Fibroblast of lung (primary cell): ENCODE measurements around the gene AKAP6. TPM values are rescaled to one million over a fixed set of nuclear protein-coding genes. Genes with fewer than 3 reads are reported as not detected.

Experiments used
- DNase-seq, 2 donors: peaks; one replicate each; pipeline versions ENCODE4 v3.0.0 to v3.0.0-alpha.2; 2010; ENCODE audit warnings: low read depth in 2 of 2
- H2AFZ ChIP-seq: 2 replicates; pipeline ENCODE4 v1.5.1; 2012; ENCODE audit warnings: low read length, control low read depth, inconsistent platforms
- H3K27ac ChIP-seq: 2 replicates; pipeline ENCODE4 v1.5.1; 2011; ENCODE audit warnings: low read length, control low read depth; ENCODE audit not compliant: insufficient read depth
- H3K27me3 ChIP-seq: 2 replicates; pipeline ENCODE4 v1.5.1; 2011; ENCODE audit warnings: mild to moderate bottlenecking, low read length; ENCODE audit not compliant: control insufficient read depth, insufficient read depth
- H3K36me3 ChIP-seq: 2 replicates; pipeline ENCODE4 v1.5.1; 2011; ENCODE audit warnings: low read length; ENCODE audit not compliant: control insufficient read depth, insufficient read depth
- H3K4me1 ChIP-seq: 2 replicates; pipeline ENCODE4 v1.5.1; 2011; ENCODE audit warnings: low read length; ENCODE audit not compliant: control insufficient read depth, insufficient read depth; ENCODE audit errors: extremely low read depth
- H3K4me2 ChIP-seq: 2 replicates; pipeline ENCODE4 v1.5.1; 2011; ENCODE audit warnings: low read length, control low read depth; ENCODE audit not compliant: insufficient read depth; ENCODE audit errors: extremely low read depth
- H3K4me3 ChIP-seq, 4 experiments: fragments of 200-600 bp in 1 of 4; sonication (generic) in 1 of 4; replicated peaks in 1 of 4; 2 replicates each; pipeline ENCODE4 v1.5.1; 2011 to 2016; ENCODE audit warnings: low read length in 4 of 4, low read depth in 3 of 4, mild to moderate bottlenecking in 3 of 4, control low read depth in 2 of 4, inconsistent platforms in 1 of 4, mixed read lengths in 1 of 4; ENCODE audit not compliant: insufficient read depth in 1 of 4; ENCODE audit errors: control extremely low read depth in 1 of 4
- H3K79me2 ChIP-seq: 2 replicates; pipeline ENCODE4 v1.5.1; 2012; ENCODE audit warnings: mild to moderate bottlenecking, low read length, inconsistent platforms; ENCODE audit not compliant: control insufficient read depth, insufficient read depth
- H3K9ac ChIP-seq: 2 replicates; pipeline ENCODE4 v1.5.1; 2011; ENCODE audit warnings: mild to moderate bottlenecking, low read length, control low read depth; ENCODE audit not compliant: insufficient read depth
- H3K9me3 ChIP-seq: 2 replicates; pipeline ENCODE4 v1.5.1; 2012; ENCODE audit warnings: low read depth, low read length; ENCODE audit not compliant: control insufficient read depth, insufficient read depth
- H4K20me1 ChIP-seq: 2 replicates; pipeline ENCODE4 v1.5.1; 2011; ENCODE audit warnings: low read length; ENCODE audit not compliant: control insufficient read depth, insufficient read depth; ENCODE audit errors: extremely low read depth
- CTCF ChIP-seq, 2 donors: IDR thresholded peaks in 1 of 2; conservative IDR thresholded peaks in 1 of 2; 1 replicate in 1 of 2; 2 replicates in 1 of 2; pipeline ENCODE4 v1.5.1; 2011 to 2012; ENCODE audit warnings: low read length in 2 of 2, control low read depth in 1 of 2, inconsistent platforms in 1 of 2, low read depth in 1 of 2, mild to moderate bottlenecking in 1 of 2
- EZH2 ChIP-seq: IDR thresholded peaks from 2 replicates; pipeline ENCODE4 v1.5.1; 2012; ENCODE audit warnings: low read length, control low read depth, mild to moderate bottlenecking; ENCODE audit errors: missing control alignments
- polyA plus RNA-seq, 2 donors: library from polyadenylated mRNA; depleted of rRNA in 1 of 2; stranded (reverse) in 1 of 2; unstranded in 1 of 2; fragments of >200 nt; gene quantifications; 2 replicates each; pipeline ENCODE4 v1.2.1, GENCODE V29; 2011 to 2012; ENCODE audit warnings: missing spikeins in 1 of 2
- total RNA-seq: library from RNA; depleted of rRNA; stranded (reverse); fragments of >200 nt; gene quantifications from 2 replicates; pipeline ENCODE4 v1.2.1, GENCODE V29; 2014

Gene AKAP6
- total and polyA plus RNA-seq, 2 donors (not counting 1 experiment from before 2014, with no cell fraction given) = 3.3 to 10.9 TPM

DNA sequence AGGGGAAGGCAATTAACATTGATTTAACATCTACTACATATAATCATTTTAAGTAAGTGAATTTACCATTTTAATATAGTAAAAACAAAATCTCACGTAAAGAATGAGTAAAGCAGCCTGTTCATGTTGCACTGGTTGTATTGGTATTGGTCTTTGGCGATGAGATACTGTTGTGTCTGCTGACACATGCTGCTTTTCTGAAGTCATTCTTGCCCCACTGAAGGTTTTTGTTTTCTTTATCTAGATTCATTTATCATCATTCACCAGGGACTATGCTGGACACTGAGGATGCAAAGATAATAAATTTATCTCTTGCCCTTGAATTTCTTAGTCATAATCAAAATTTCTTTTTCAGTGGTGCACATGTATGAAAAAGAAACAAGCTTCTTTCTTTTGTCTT, 363.3 kb downstream of the AKAP6 start:
- Histone ChIP-seq H3K27me3 (no peaks in the 10 kb centered on the region), H3K4me3 (no peak overlapping the region), H2AFZ (no peak overlapping the region), H4K20me1 (no peaks in the 10 kb centered on the region), H3K27ac (no peak overlapping the region), H3K36me3 (no peaks in the 10 kb centered on the region), H3K4me2 (no peak overlapping the region), H3K4me1 (no peaks in the 10 kb centered on the region), H3K9me3 (no peaks in the 10 kb centered on the region), H3K79me2 (no peaks in the 10 kb centered on the region), H3K9ac (no peak overlapping the region)
- no peak for TF ChIP-seq EZH2
- TF ChIP-seq CTCF (conservative IDR thresholded peaks at IDR 0.05 in 1 of 2, IDR thresholded peaks at IDR 0.05 in 1 of 2; ENCODE audit: low read depth in 1 of 2, low read length in 2 of 2) = no peak
- DNase-seq = peak in 1 of 2 donors; percentile 61

DNA sequence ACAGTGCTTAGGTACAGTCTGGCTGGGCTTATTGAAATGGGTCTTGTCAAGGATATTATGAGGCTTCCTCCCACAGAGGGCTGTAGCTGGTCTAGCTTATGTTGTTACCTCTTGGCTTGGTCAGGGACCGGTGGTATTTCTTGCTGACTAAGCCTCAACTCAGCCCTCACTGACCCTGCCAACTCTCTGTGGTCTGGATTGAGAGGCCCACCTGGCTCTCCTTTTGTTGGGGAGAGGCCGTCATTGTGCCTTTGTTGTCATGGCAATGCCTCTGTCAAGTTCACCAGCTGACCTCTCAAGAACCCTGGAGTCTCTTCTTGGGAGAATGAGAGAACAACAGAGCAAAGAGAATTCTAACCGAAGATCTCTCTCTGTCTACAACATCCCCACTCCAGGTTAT, 364.0 kb downstream of the AKAP6 start:
- H3K9me3 ChIP-seq = no peaks in the 10 kb centered on the region
- no peak overlapping the region for H3K4me3 ChIP-seq
- no peaks in the 10 kb centered on the region for H4K20me1 ChIP-seq
- no peaks in the 10 kb centered on the region for H3K79me2 ChIP-seq
- H3K4me1 ChIP-seq = peaks cover 2% of the 10 kb centered on the region
- no peaks in the 10 kb centered on the region for H3K27me3 ChIP-seq
- H3K9ac ChIP-seq = no peak overlapping the region
- H3K27ac ChIP-seq = no peak overlapping the region
- no peaks in the 10 kb centered on the region for H3K36me3 ChIP-seq
- H3K4me2 ChIP-seq = no peak overlapping the region
- no peak overlapping the region for H2AFZ ChIP-seq
- DNase-seq = peak; percentile 49 to 96
- no peak for TF ChIP-seq EZH2
- TF ChIP-seq CTCF (conservative IDR thresholded peaks at IDR 0.05 in 1 of 2, IDR thresholded peaks at IDR 0.05 in 1 of 2; ENCODE audit: low read depth in 1 of 2, low read length in 2 of 2) = no peak

DNA sequence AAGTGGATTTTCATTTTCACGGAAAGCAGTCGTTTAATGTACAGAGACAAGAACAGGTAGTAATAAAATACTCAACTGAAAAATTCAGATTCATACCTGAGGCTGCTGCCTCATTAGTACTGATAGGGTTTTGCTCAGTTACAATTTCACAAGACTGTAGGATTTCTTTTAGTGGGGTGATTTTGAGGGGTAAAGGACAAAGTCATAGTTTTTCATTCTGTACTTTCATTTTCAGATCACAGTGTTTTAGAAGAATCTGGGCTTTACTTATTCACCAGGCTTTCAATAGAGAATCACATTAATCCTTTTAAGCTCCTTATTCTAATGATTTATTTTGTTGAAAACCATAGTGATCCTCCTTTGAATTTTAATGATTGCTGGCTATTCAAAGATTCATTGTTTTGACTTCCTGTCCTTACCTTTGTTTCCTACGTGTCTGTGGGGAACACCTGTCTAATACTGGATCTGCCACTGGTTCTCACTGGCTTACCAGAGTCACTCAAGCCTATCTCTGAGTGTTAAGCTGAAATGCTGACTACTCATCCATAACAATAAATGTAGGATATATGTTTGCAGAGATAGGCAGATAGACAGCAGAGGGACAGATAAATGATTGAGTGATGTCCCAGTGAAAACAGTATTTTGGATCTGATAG, 365.8 kb downstream of the AKAP6 start:
- DNase-seq = no peak
- H3K9me3 ChIP-seq = no peaks in the 10 kb centered on the region
- no peak overlapping the region for H2AFZ ChIP-seq
- H3K27me3 ChIP-seq = no peaks in the 10 kb centered on the region
- no peaks in the 10 kb centered on the region for H3K79me2 ChIP-seq
- H3K36me3 ChIP-seq = no peaks in the 10 kb centered on the region
- no peak overlapping the region for H3K4me3 ChIP-seq
- H3K4me1 ChIP-seq = peaks cover 2% of the 10 kb centered on the region
- H3K4me2 ChIP-seq = no peak overlapping the region
- TF ChIP-seq EZH2 (no peak), CTCF (conservative IDR thresholded peaks at IDR 0.05 in 1 of 2, IDR thresholded peaks at IDR 0.05 in 1 of 2; ENCODE audit: low read depth in 1 of 2, low read length in 2 of 2) (no peak)
- H4K20me1 ChIP-seq = no peaks in the 10 kb centered on the region
- no peak overlapping the region for H3K27ac ChIP-seq
- no peak overlapping the region for H3K9ac ChIP-seq
